Adipose tissue (tissue), 3 donors: Measurements from ENCODE around the gene CDCA8. TPM values are rescaled to one million over a fixed set of nuclear protein-coding genes. Genes with fewer than 3 reads are reported as not detected.

Source experiments
- H3K27ac ChIP-seq: one replicate; pipeline ENCODE4 v1.5.1; 2013; ENCODE audit warnings: low read depth, low read length
- WGBS, 3 donors: extraction: QIAGEN DNeasy Blood & Tissue Kit; methylation state at CpG; one replicate each; pipeline ENCODE4 v1.1.7; 2013; 5-methylcytosine and 5-hydroxymethylcytosine counted together
- polyA plus RNA-seq, 3 donors: library from polyadenylated mRNA; stranded (reverse); fragments of 200-250 nt; gene quantifications; one replicate each; pipeline ENCODE4 v1.2.3, GENCODE V29; 2013
- donor health status: healthy with polysubstance abuse.
- donor health status: Bipolar disorder and iron deficiency.
- donor health status: healthy.

The CDCA8 gene
- polyA plus RNA-seq, 3 donors: 0.22 to 0.67 (median 0.56) TPM

DNA sequence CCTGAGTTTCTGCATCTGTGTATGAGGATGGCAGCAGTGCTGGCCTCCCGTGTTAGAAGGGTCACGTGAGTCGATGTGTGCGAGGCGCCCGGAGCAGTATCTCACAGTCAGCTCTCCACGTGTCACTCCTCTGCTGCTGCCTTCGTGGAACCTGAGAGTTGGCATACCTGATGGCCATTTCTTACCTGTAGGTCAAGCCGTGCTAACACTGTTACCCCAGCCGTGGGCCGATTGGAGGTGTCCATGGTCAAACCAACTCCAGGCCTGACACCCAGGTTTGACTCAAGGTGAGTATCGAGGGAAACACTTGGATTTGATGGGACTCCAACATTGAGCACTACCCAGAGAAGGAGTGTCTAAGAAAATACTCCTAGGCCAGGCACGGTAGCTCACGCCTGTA is 10.7 kb downstream of the CDCA8 start:
- no peak overlapping the region for H3K27ac ChIP-seq
- 93 to 99% (median 97%) methylated on average over 14 of the region's 14 CpGs for WGBS, 3 donors

DNA sequence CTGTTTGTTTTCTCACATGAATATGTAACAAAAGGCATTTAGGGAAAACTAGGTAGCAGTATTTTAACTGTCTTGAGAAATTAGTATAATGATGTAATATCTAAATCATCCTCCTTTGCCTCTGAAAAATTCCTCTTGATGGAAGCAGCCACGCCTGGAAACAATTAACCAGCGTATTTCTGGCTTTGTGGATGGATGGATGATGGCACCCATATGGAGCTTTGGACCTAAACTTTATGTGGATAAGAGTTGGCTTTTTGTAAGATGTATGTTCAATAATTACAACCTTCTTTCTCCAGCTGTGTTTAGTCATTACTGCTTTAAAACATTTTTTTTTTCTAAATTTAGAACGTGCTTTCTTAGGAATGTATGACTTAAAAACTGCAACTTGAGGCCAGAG is 12.7 kb downstream of the CDCA8 start:
- no peak overlapping the region for H3K27ac ChIP-seq
- 75 to 89% (median 81%) methylated on average over 3 of the region's 3 CpGs for WGBS, 3 donors

DNA sequence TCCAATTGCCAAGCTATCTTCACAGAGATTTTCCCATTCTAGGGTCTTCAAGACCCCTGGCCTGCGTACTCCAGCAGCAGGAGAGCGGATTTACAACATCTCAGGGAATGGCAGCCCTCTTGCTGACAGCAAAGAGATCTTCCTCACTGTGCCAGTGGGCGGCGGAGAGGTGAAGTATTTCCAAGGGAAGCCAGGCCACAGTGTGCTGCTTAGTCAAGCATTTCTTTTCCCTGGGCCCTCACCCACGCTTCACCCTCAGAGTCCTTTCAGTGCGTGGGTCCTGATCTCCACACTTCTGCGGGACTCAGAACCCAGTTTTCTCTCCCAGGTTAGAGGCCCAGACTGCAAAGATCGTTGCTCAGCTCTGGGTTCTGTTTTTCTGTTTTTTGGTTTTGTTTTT is 13.1 kb downstream of the CDCA8 start:
- WGBS, 3 donors: 83 to 93% (median 85%) methylated on average over 8 of the region's 8 CpGs

GRCh38 chr1:37708471-37708870 is 16.2 kb downstream of the CDCA8 start:
- 87 to 95% (median 94%) methylated on average over 4 of the region's 4 CpGs for WGBS, 3 donors

More for the DNA sequence above, 13.1 kb downstream of the CDCA8 start:
- H3K27ac ChIP-seq: no peak overlapping the region

DNA sequence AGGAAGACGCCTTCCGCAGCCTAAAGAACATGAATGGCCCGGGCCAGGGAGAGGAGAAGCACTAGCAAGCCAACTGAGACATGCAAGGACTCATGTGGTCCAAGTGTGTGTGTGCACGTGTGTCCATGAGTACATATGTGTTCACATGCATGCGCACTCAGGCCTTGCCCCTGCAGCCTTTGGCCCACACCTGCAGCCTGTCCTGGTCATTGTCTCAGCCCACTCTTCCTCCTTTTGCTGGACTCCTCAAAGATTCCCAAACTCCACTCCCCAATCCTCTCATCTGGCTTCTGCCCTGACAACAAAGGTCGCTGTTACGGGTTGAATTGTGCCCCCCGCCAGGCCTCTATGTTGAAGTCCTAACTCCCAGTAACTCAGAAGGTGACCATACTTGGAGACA is 21.9 kb downstream of the CDCA8 start:
- H3K27ac ChIP-seq: no peak overlapping the region
- WGBS, 3 donors: 81 to 89% (median 86%) methylated on average over 8 of the region's 8 CpGs

More at GRCh38 chr1:37708471-37708870, 16.2 kb downstream of the CDCA8 start:
- H3K27ac ChIP-seq: no peak overlapping the region

DNA sequence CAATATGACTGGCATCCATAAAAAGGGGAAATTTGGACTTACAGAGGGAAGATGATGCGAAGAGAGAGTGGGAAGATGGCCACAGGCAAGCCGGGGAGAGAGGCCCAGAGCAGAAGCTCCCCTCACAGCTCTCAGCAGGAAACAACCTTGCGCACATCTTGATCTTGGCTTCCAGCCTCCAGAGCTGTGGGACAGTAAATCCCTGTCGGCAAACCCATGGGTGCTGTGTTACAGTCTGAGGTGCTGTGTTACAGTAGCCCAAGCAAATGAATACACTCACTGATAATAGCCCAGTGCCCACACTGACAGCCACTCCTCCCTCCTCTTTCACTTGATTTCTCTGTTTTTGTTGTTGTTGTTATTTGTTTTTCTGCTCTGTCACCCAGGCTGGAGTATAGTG is 22.4 kb downstream of the CDCA8 start:
- WGBS, 3 donors: 79 to 89% (median 80%) methylated on average over 4 of the region's 4 CpGs

DNA sequence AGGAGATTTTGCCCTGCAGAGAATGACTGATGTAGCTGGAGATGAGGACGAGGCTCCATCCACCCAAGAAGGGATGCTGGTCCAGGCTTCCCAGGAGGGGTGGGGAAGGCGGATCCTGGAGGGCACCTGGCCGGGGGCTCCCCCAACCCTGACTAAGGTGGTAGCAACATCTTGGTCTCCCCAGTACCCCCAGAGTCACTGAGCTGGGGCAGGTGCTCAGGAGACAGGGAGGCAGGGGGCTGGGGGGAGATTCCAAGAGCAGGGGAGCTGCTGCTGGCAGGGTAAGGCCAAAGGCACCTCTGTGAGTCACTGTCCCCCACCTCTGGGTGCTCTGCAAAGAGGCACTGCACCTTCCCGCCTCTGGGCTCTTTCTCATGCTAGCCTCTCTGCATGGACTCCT is 24.0 kb downstream of the CDCA8 start:
- WGBS, 3 donors: 79 to 81% (median 81%) methylated on average over 4 of the region's 4 CpGs
- no peak overlapping the region for H3K27ac ChIP-seq

More for the DNA sequence above, 22.4 kb downstream of the CDCA8 start:
- H3K27ac ChIP-seq: no peak overlapping the region

- no peak overlapping the region for H3K27ac ChIP-seq
- 79 to 85% (median 79%) methylated on average over 6 of the region's 6 CpGs for WGBS, 3 donors
These were observed 25.3 kb downstream of the CDCA8 start for GRCh38 chr1:37717631-37718030.

GRCh38 chr1:37718181-37718900 is 26.0 kb downstream of the CDCA8 start:
- no peak overlapping the region for H3K27ac ChIP-seq
- 81 to 88% (median 84%) methylated on average over 25 to 26 of the region's 26 CpGs for WGBS, 3 donors

DNA sequence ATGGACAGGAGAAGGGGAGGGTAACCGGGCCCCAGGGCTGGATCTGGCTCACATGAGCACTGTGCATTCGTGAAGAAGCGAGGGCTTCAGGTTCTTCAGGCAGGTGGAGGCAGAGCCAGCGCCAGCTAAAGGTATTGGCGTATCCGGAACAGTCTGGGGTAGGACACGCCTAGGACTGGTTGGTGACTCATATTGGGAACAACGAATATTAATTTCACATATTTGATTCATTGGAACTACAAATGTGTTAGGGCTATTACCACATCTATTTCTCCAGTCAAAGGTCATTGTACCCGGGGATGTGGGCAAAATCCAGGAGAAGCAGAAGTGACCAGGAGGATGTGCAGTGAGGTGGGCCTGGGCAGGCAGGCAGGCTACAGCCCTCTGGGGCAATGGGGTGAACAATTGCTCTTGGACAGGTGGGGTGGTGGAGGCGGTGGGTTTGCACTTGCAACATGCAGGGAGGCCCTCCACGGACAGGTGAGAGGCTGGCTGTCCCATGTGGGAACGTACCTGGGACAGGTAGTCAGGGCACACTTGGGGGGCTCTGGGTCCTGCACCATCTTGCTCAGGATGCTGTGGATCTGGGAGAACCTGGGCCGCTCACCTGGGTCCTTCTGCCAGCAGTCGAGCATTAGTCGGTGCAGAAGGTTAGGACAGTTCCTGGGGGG is 26.7 kb downstream of the CDCA8 start:
- WGBS, 3 donors: 88 to 95% (median 89%) methylated on average over 15 of the region's 15 CpGs
- no peak overlapping the region for H3K27ac ChIP-seq

GRCh38 chr1:37719572-37720195 is 27.4 kb downstream of the CDCA8 start:
- 72 to 89% (median 72%) methylated on average over 11 to 13 of the region's 13 CpGs for WGBS, 3 donors
- H3K27ac ChIP-seq: no peak overlapping the region

GRCh38 chr1:37720231-37721130 is 28.2 kb downstream of the CDCA8 start:
- no peak overlapping the region for H3K27ac ChIP-seq
- WGBS, 3 donors: 83 to 88% (median 86%) methylated on average over 22 of the region's 22 CpGs

DNA sequence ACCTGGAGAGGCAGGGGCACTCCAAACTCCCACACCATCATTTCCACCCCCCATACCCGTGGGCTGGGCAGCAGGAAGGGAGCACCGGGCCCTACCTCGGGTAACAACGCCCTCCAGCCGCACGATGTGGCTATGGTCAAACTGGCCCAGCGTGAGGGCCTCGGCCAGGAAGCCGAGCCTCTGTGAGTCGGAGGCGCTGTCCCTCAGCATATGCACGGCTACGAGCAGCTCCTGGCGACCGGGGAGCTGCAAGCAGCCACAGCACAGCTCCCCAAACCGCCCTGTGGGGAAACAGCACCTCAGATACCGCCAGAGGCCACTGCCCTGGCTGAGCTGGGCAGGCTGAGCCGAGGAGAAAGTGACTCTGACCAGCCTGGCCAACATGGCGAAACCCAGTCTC is 29.2 kb downstream of the CDCA8 start:
- 54 to 61% (median 57%) methylated on average over 19 of the region's 19 CpGs for WGBS, 3 donors

DNA sequence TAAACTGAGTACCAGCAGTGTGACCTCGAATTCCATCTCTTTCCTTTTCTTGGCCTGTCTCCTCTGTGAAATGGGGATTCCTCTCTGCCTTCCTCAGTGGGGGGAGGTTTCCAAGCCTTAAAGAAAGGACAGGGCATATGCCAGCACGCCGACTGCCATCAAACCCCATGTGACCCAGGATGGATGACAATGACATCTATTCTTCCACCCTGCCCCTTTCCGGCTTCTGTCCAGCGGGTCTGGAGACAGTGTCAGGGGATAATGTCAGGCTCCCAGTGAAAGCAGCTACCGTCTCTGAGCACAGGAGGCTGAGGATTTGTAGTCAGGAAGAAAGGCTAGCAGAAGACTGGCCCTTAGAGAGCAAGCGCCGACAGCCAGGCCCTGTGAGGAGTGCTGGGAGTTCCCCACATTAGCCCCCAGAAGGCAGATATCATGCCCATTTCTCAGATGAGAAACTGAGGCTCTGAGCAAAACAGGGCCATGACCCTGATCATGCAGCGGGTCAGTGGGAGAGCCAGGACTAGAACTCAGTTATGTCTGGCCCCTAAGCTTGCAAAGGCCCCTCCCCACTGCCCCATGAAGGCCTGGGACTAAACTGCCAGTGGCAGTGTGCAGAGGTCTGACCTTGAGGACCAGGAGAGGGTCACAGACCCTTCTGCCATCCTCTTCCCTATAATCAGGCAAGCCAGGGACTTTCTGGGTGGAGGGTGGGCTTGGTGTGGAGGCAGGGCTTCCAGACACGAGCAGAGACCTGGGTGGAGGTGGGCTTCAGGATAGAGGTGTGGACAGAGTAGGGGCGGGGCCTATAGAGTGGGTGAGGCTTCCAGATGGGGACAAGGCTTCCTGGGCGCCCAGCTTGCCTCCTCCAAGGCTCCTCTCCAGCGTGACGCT is 30.1 kb downstream of the CDCA8 start:
- no peak overlapping the region for H3K27ac ChIP-seq
- WGBS, 3 donors: 72 to 84% (median 80%) methylated on average over 14 of the region's 14 CpGs

More for the DNA sequence above, 29.2 kb downstream of the CDCA8 start:
- no peak overlapping the region for H3K27ac ChIP-seq

GRCh38 chr1:37723072-37723389 is 30.7 kb downstream of the CDCA8 start:
- 85 to 90% (median 88%) methylated on average over 6 of the region's 6 CpGs for WGBS, 3 donors
- no peak overlapping the region for H3K27ac ChIP-seq

- H3K27ac ChIP-seq: no peak overlapping the region
These were observed 31.2 kb downstream of the CDCA8 start for GRCh38 chr1:37723390-37724078.

GRCh38 chr1:37724575-37724974 is 32.3 kb downstream of the CDCA8 start:
- WGBS, 3 donors: 82 to 92% (median 86%) methylated on average over 6 of the region's 6 CpGs
- H3K27ac ChIP-seq: no peak overlapping the region

More at GRCh38 chr1:37723390-37724078, 31.2 kb downstream of the CDCA8 start:
- 48 to 66% (median 55%) methylated on average over 11 of the region's 11 CpGs for WGBS, 3 donors
